SHP77 (cell line): ENCODE measurements around the gene MYH4.

Experiments used
- DNase-seq, 2 experiments: peaks; one replicate each; lab custom pipeline; 2025; lab: John Stamatoyannopoulos, UW

Gene MYH4

DNA sequence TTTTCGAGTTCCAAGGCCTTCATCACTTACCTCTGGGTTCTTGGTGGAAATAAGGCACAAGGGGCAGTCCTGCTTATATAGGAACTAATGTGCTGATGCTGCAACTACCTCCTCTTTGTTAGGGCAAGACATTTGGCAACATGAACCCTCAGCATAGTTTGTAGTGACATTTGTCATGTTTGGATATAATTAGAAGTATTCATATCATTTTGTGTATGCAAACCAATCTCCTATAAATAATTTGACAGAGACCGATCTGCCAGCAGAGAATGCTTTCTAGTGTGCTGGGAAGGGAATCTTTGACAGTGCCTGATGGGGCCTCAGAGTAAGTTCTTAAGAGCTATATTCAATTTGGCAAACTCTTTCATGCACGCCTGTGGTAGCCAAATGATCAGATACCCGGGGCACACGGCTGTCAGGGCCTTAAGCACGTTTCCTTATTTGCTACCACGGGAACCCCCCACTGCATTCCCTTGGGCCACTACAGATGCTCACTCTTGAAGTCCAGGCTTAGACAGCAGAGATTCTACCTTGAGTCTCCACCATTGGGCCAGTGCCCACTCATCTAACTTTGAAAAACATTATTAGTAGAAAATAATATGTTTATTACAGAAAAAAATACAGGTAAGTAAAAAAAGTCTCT, 47.3 kb downstream of the MYH4 start, which contains the start of gene MYH8:
TSS of gene MYH8 (minus strand) at position 51 of the 643 bp plus-strand sequence. CDS start 1,723 bp downstream, outside the sequence.
- no peak for DNase-seq

DNA sequence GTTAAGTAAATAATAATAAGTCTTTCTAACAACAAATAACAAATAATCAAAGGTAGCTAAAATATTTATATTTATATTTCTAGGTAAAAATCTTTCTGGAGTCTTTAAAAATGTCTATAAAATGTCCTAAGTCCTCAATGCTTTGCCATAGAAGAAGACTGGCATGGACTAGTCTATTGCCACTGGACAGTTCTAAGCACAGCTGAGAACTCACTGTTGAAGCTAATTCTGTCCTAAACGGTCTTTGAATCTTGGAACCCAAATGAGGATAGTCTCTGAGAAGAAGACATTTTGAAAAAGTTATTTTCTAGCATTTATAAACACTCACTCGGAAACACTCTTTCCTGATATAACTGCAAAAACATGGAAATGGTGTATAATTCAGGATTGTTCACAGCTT, 48.1 kb downstream of the MYH4 start:
- DNase-seq: no peak

DNA sequence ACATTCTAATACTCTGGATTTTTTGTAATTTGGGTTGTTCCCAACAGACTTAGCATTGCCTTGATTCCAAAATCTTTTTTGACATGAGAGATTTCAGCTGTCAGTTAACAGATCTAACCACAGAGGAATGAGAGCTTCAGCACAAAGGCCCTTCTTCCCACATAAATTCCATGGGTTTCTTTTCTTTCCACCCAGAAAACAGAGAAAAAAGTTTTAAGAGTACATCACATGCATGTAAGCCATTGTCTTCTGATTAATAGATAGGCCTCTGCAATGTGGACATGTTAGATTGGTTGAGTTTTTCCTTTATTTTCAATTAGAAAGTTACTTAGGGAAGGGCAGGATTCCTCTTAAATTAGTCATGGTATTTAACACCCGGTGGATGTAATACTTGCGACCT, 48.5 kb downstream of the MYH4 start:
- no peak for DNase-seq

DNA sequence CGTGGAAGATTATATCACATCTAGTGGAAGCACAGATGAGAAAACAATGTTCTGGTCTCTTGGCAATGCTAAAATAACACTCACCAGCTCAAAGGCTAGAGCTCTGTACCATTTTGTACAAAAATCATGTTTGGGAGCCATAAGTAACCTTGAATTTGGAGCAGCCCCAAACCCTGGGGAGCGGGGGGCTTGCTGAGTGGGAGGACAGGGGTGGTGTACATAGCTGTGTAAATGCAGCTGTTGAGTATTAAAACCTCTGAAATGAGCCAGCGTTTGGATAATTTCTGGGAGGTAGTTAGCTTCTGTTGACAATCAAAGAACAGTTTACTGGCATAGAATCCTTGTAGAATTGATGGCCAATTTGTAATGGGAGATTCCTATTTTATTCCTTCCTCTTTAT, 51.9 kb downstream of the MYH4 start:
- DNase-seq: no peak

- no peak for DNase-seq
Observed at GRCh38 chr17:10415161-10415560, 54.2 kb downstream of the MYH4 start.

- no peak for DNase-seq
Observed at GRCh38 chr17:10403589-10403988, 65.8 kb downstream of the MYH4 start.

- no peak for DNase-seq
Observed at GRCh38 chr17:10398352-10398751, 71.0 kb downstream of the MYH4 start.

DNA sequence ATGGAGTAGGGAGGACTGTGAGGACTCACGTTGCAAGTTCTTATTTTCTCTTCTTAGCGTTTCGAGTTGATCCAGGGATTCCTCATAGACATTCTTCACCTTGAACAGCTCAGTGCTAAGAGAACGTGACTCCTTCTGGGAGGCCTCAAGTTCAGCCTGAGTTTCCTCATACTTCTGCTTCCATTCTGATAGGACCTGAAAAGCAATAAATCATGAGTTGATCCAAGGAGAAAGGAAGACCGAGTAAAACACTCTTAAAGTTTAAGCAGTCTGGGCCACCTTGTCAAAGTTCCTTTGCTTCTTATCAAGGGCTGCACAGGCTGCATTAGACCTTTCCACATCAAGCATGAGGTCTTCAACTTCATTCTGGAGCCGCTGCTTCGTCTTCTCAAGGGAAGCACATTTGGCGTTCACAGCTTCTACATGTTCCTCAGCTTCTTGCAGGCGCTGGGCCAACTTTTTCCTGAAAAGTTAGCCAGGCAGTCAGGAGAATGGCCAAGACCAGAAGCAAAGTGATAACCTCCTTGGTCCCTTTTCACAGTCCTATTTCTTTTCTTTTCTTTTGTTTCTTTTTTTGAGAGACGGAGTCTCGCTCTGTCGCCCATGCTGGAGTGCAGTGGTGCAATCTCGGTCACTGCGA, 72.7 kb downstream of the MYH4 start:
- DNase-seq: no peak

DNA sequence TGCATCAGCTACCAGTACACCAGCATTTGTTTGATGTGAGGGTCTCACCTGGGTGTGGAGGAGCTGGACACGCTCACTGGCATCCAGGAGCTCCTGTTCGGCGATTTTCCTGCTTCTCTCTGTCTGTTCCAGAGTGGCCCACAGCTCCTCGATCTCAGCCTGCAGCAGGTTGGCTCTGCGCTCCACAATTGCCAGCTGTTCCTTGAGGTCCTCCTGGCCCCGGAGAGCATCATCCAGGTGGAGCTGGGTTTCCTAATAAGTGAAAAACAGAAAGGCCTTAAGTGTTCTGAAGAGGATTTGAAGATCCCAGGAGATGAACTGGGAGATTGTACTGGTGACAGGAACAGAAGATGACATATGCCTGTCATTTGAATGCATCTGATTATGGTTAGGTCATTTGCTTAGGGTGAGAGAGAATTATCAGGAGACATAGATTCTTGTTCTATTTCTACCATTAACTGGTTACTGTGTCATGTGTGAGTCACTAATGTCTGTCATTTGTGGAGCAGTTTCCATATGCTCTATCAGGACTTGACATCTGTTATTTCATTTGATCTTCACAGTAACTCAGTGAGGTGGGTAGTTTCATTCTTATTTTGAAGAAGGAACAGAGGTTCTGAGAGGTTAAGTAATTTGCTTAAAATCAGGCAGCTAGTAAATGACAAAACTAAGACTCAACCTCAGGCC, 75.0 kb downstream of the MYH4 start:
- DNase-seq: no peak
